B cell (primary cell): ENCODE results near the gene GSDMA.

Source experiments
- EZH2 ChIP-seq: IDR thresholded peaks from 2 replicates; pipeline ENCODE4 v1.6.1; 2012; ENCODE audit warnings: borderline replicate concordance, low read depth, mild to moderate bottlenecking, moderate library complexity, low read length; ENCODE audit not compliant: insufficient read depth, poor library complexity, severe bottlenecking
- TF ChIP-seq, protein P1 (sequence below): fragments of 200-600 bp; IDR thresholded peaks from one replicate; pipeline ENCODE4 v1.8.0; 2022; ENCODE audit warnings: antibody characterized with exemption, mild to moderate bottlenecking

DNA sequence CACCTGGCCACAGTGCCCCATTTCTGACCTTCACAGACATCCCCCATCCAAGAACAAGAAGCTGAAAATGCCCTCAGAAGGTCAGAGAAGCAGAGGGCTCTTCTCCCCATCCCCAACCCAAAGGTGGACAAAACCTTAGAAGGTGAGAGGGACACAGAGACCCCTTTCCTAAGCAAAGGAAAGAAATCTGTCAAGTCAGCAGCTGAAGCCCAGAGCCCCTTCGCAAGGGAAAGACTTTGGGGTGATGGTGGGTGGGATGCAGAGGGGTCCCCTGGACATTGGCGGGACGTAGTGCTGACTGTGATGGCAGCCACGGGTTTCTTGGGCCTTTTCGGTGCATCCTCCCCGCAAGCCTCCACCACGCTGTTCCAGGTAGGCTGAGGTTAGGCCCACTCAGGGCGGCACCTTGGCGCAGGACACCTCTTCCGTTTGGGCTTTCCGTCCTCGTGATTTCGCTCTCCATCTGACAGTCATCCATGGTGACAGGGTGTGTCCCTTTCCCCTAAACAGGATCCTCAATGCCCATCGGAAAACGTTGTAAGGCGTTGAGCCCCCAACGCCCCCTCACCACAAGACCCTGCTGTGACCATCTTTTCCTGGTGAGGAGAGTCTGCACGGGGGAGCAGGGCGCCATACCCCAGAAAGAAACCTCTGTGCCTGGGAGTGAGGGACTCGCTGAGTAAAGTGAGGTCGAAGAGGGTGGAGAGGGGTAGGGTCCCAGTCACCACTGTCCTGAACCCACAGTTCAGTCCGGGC is 10.7 kb upstream of the GSDMA start:
- TF ChIP-seq, protein P1, sequence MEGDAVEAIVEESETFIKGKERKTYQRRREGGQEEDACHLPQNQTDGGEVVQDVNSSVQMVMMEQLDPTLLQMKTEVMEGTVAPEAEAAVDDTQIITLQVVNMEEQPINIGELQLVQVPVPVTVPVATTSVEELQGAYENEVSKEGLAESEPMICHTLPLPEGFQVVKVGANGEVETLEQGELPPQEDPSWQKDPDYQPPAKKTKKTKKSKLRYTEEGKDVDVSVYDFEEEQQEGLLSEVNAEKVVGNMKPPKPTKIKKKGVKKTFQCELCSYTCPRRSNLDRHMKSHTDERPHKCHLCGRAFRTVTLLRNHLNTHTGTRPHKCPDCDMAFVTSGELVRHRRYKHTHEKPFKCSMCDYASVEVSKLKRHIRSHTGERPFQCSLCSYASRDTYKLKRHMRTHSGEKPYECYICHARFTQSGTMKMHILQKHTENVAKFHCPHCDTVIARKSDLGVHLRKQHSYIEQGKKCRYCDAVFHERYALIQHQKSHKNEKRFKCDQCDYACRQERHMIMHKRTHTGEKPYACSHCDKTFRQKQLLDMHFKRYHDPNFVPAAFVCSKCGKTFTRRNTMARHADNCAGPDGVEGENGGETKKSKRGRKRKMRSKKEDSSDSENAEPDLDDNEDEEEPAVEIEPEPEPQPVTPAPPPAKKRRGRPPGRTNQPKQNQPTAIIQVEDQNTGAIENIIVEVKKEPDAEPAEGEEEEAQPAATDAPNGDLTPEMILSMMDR, result no peak
- TF ChIP-seq EZH2, result no peak
